ENCODE measurements around the gene TMIGD3.

Gene TMIGD3

DNA sequence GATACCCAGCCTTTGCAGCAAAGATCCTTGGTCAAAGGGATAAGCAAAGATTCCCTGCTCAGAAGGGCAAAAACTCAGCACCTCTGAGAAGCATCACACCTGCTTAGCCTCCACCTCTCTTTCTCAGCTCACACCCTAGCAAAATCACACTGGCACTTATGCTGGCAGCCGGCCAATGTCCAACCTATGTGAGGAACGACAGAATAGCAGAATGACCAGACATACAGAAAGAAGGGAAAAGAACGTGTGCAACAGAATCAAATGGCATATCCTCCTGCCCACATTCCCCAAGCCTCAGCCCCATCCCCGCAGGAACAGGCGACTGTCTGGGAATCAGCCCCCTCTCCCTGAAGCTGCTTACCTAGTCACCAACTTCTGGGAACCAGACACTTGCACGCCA lies 664 bp upstream of the TMIGD3 start:
- Histone ChIP-seq H3K9ac (ENCODE audit: low read length) (no peak overlapping the region), H3K4me2 (ENCODE audit: low read depth, low read length, poor library complexity, severe bottlenecking) (no peak overlapping the region), H2AFZ (ENCODE audit: low read depth, low read length, severe bottlenecking) (peak overlapping the region; percentile 82), H3K9me3 (ENCODE audit: insufficient read depth, low read length) (no peaks in the 10 kb centered on the region), H3F3A (ENCODE audit: insufficient read depth) (peaks cover 24% of the 10 kb centered on the region), H3K4me3 (ENCODE audit: insufficient read depth, low read length, poor library complexity, severe bottlenecking) (no peak overlapping the region), H3K27ac (ENCODE audit: low read depth, low read length) (no peak overlapping the region), H3K36me3 (ENCODE audit: low read length) (no peaks in the 10 kb centered on the region), H3K9me2 (replicated peaks; ENCODE audit: insufficient read depth, low read length) (no peaks in the 10 kb centered on the region), H3K27me3 (ENCODE audit: low read length) (no peaks in the 10 kb centered on the region), H3K79me2 (ENCODE audit: insufficient read depth, low read length) (no peaks in the 10 kb centered on the region), H4K20me1 (ENCODE audit: low read depth, low read length) (no peaks in the 10 kb centered on the region)
- TF ChIP-seq EZH2phosphoT487 (conservative IDR thresholded peaks at IDR 0.05; ENCODE audit: low read length) = no peak
- TF ChIP-seq, protein P1, sequence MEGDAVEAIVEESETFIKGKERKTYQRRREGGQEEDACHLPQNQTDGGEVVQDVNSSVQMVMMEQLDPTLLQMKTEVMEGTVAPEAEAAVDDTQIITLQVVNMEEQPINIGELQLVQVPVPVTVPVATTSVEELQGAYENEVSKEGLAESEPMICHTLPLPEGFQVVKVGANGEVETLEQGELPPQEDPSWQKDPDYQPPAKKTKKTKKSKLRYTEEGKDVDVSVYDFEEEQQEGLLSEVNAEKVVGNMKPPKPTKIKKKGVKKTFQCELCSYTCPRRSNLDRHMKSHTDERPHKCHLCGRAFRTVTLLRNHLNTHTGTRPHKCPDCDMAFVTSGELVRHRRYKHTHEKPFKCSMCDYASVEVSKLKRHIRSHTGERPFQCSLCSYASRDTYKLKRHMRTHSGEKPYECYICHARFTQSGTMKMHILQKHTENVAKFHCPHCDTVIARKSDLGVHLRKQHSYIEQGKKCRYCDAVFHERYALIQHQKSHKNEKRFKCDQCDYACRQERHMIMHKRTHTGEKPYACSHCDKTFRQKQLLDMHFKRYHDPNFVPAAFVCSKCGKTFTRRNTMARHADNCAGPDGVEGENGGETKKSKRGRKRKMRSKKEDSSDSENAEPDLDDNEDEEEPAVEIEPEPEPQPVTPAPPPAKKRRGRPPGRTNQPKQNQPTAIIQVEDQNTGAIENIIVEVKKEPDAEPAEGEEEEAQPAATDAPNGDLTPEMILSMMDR (IDR thresholded peaks at IDR 0.05; ENCODE audit: insufficient read depth, low read length, poor library complexity, severe bottlenecking) = no peak

DNA sequence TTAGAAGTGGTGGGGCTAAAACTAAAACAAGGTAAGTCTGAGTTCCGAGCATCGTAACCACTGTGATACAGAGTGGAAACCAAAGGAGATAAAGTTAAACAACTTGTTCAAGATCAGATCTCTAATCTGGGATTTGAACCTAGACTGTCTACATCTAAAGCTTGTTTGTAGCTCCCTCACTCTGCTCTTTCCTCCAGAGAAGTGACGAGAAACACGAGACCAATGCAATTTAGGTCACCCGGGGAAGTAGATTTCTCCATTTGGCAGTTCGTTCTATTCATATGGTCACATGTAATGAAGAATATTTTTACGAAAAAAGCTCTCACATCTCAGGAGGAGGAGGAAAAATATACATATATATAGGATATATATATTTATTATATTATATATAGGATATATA lies 1.8 kb downstream of the TMIGD3 start:
- Histone ChIP-seq H3K9ac (ENCODE audit: low read length) (no peak overlapping the region), H3F3A (ENCODE audit: insufficient read depth) (peaks cover 11% of the 10 kb centered on the region), H3K27ac (ENCODE audit: low read depth, low read length) (no peak overlapping the region), H3K79me2 (ENCODE audit: insufficient read depth, low read length) (no peaks in the 10 kb centered on the region), H4K20me1 (ENCODE audit: low read depth, low read length) (no peaks in the 10 kb centered on the region), H3K27me3 (ENCODE audit: low read length) (no peaks in the 10 kb centered on the region), H3K4me2 (ENCODE audit: low read depth, low read length, poor library complexity, severe bottlenecking) (no peak overlapping the region), H3K9me3 (ENCODE audit: insufficient read depth, low read length) (no peaks in the 10 kb centered on the region), H3K4me3 (ENCODE audit: insufficient read depth, low read length, poor library complexity, severe bottlenecking) (no peak overlapping the region), H3K36me3 (ENCODE audit: low read length) (no peaks in the 10 kb centered on the region), H2AFZ (ENCODE audit: low read depth, low read length, severe bottlenecking) (no peak overlapping the region), H3K9me2 (replicated peaks; ENCODE audit: insufficient read depth, low read length) (no peaks in the 10 kb centered on the region)
- TF ChIP-seq, protein P1 (IDR thresholded peaks at IDR 0.05; ENCODE audit: insufficient read depth, low read length, poor library complexity, severe bottlenecking) = no peak
- TF ChIP-seq EZH2phosphoT487 (conservative IDR thresholded peaks at IDR 0.05; ENCODE audit: low read length) = no peak

DNA sequence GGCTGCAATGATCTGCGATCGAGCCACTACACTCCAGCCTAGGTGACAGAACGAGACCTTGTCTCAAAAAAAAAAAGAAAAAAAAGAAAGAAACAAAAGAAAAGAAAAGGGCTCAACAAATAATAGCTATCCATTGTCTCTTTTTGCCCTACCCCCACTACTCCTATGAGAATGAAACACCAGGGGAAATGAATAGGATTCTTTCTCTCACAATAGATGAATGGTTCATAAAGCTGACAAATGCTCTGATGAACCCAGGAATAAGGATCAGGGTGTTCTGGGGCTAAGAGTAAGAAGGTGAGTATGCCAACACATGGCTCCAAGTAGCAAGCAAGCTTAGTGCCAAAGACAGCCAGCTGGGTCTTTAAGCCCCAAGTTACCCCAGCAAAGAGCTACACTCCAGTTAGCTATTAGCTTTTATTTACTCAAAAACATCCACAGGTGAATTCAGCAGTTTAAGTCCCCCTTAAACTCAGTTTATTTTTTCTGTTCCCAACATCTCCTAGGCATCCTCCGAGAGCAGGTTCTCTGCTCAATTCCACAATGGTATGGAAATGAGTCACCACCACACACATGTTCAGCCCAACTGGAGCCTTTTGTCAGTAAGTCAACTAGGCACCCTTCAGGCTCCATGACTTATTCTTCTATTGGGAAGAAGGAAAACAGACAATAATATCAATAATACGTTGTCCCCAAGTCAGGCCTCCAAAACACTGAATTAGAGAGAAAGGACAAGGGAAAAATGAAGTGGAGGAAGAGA lies 4.2 kb downstream of the TMIGD3 start:
- TF ChIP-seq, protein P1 (IDR thresholded peaks at IDR 0.05; ENCODE audit: insufficient read depth, low read length, poor library complexity, severe bottlenecking) = no peak
- TF ChIP-seq EZH2phosphoT487 (conservative IDR thresholded peaks at IDR 0.05; ENCODE audit: low read length) = no peak
- H3K4me2 ChIP-seq (ENCODE audit: low read depth, low read length, poor library complexity, severe bottlenecking) = no peak overlapping the region
- H3K27ac ChIP-seq (ENCODE audit: low read depth, low read length) = no peak overlapping the region
- H3K27me3 ChIP-seq (ENCODE audit: low read length) = no peaks in the 10 kb centered on the region
- H2AFZ ChIP-seq (ENCODE audit: low read depth, low read length, severe bottlenecking) = no peak overlapping the region
- H4K20me1 ChIP-seq (ENCODE audit: low read depth, low read length) = no peaks in the 10 kb centered on the region
- no peaks in the 10 kb centered on the region for H3K36me3 ChIP-seq (ENCODE audit: low read length)
- no peaks in the 10 kb centered on the region for H3K9me3 ChIP-seq (ENCODE audit: insufficient read depth, low read length)
- no peak overlapping the region for H3K4me3 ChIP-seq (ENCODE audit: insufficient read depth, low read length, poor library complexity, severe bottlenecking)
- H3F3A ChIP-seq (ENCODE audit: insufficient read depth) = 0 out of 2 replicates have a peak, but pooled peaks cover 2% of the 10 kb centered on the region
- H3K9ac ChIP-seq (ENCODE audit: low read length) = no peak overlapping the region
- no peaks in the 10 kb centered on the region for H3K79me2 ChIP-seq (ENCODE audit: insufficient read depth, low read length)
- no peaks in the 10 kb centered on the region for H3K9me2 ChIP-seq (replicated peaks; ENCODE audit: insufficient read depth, low read length)
